GM20000 (cell line): ENCODE data around the gene KLHL20.
"Not testable (repeated sequence)": the region's sequence is repeated elsewhere in the genome, so short reads cannot be mapped to it uniquely, and the experiment has no call there.

Experiments
- DNase-seq: peaks from one replicate; pipeline ENCODE4 v3.0.0; 2012; ENCODE audit warnings: low spot score
- CTCF ChIP-seq: IDR thresholded peaks from 2 replicates; pipeline ENCODE4 v1.5.1; 2012; ENCODE audit warnings: mild to moderate bottlenecking, control low read depth; ENCODE audit errors: extremely low read depth, missing control alignments

Gene KLHL20

GRCh38 chr1:173784997-173785396 lies 70.2 kb downstream of the KLHL20 start:
- no peak for DNase-seq
- no peak for TF ChIP-seq CTCF

- TF ChIP-seq CTCF = no peak
- no peak for DNase-seq
These were observed 75.1 kb downstream of the KLHL20 start for GRCh38 chr1:173789841-173790240.

GRCh38 chr1:173798078-173798477 lies 83.3 kb downstream of the KLHL20 start:
- no peak for DNase-seq
- TF ChIP-seq CTCF = no peak

GRCh38 chr1:173799995-173800394 lies 85.2 kb downstream of the KLHL20 start:
- DNase-seq = not testable (repeated sequence)

- no peak for TF ChIP-seq CTCF
- DNase-seq = no peak
These were observed 88.2 kb downstream of the KLHL20 start for GRCh38 chr1:173802961-173803360.

GRCh38 chr1:173813654-173814053 lies 98.9 kb downstream of the KLHL20 start:
- not testable (repeated sequence) for DNase-seq

GRCh38 chr1:173818459-173818858 lies 103.7 kb downstream of the KLHL20 start:
- no peak for DNase-seq
- TF ChIP-seq CTCF = no peak

GRCh38 chr1:173821680-173822079 lies 106.9 kb downstream of the KLHL20 start:
- DNase-seq = no peak

More at GRCh38 chr1:173821680-173822079, 106.9 kb downstream of the KLHL20 start:
- TF ChIP-seq CTCF = no peak
